GM19025 (cell line): ENCODE measurements around the gene CHRNB2.

ENCODE experiments used
- ATAC-seq: cut with Tn5 transposase; IDR thresholded peaks from one replicate; pipeline ENCODE4 v1.9.1; 2021; ENCODE audit warnings: mild to moderate bottlenecking, low read depth, moderate library complexity; ENCODE audit not compliant: unreplicated experiment

CHRNB2 gene

DNA sequence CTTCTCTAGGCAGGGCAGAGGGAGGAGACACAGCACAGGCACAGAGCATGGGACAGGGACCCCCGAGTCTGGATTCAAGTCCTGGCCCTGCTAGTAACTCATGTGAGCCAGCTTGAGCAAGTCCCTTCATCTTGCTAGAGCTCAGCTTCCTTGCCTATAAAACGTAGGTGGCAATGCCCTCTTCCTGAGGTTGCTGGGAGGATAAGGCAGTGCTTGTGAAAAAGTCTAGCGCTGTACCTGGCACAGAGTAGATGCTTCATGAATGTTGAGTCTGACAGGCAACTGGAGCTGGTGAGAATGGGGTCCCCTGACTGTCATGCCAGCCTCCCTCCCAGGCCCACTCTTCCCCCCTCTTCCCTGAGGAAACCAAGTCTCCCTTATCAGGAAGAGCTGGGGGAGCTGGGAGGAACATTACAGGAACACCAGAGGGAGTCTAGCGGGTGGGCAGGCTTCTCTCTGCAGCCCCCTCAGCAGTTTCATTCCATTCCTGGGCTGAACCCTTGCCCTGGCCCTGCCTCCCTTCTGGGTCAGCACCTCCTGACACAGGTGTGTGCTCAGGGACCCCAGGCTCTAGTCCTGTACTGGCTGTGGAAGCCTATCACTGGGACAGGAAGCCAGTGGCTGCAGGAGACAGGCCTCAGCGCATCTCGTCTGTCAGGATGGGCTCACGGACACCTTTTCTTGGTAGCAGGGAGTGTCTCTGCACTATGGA is 9.9 kb downstream of the CHRNB2 start:
- no peak for ATAC-seq

DNA sequence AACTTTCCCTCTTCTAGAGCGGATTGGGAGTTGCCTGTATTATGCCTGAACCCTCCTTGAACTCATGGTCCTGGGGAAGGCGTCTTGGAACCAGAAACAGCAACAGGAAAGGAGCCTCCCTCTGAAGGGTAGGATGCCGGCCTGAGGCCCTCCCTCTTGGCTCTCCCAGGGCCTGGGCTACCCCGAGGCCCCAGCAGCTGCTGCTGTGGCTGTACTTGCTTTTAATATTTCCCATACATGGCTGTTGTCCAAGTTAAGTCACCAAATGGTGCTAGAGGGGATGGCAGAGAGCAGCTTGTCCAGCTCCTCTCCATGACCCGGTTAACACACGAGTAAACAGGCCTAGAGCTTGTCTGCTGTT is 10.5 kb downstream of the CHRNB2 start:
- no peak for ATAC-seq

DNA sequence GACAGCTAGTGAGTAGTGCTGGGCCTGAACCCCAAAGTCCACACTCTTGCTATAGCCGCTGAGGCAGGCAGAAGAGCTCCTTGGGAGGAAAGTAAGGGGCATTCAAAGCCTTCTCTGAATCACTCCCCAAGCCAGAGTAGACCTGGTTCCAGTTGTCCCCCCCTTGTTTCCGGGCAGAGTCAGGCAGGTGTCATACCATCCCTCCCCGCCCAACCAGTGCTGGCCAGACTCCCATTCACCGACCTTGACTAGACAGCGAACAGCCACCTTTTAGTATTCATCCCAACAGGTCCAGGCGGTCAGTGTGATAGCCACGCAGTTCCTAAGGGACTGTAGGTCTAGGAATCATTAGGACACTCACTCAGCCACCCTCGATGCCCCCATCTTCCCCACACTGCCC is 11.8 kb downstream of the CHRNB2 start:
- no peak for ATAC-seq

DNA sequence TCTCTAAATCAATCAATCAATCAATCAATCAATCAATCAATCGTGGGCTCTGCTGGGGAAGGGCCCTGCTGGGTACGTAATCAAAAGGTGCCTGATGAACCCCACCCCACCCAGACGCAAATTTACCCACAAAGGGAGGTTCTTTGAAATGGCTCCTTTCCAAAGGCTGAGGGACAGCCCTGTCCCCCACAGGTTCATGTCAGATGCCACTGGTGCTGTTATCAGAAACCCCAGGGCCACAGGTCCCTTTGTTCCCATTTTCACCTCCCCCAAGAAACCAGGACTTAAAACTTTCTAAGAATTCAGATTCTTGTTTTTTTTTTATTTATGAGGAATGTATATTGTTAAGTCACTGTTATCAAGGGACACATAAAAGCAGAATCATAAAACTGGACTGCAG is 14.2 kb downstream of the CHRNB2 start:
- ATAC-seq: no peak

DNA sequence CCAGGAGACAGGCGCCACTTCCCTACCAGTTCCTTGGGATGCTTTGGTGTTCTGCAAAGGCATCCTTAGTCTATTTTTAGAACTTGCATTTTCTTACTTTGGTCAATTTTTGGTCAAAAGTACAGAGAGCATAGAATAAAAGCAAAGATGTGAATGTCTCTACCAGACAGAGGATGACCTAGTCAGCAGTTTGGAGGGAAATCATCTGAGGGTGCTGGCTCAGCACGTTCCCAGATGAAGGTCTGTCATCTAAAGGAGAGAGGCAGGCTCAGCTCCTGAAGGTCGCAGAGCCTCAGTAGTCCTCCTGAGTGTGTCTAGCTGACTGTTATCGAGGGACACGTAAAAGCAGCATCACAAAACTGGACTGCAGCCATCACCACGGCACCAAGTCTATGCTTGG is 15.3 kb downstream of the CHRNB2 start:
- no peak for ATAC-seq

DNA sequence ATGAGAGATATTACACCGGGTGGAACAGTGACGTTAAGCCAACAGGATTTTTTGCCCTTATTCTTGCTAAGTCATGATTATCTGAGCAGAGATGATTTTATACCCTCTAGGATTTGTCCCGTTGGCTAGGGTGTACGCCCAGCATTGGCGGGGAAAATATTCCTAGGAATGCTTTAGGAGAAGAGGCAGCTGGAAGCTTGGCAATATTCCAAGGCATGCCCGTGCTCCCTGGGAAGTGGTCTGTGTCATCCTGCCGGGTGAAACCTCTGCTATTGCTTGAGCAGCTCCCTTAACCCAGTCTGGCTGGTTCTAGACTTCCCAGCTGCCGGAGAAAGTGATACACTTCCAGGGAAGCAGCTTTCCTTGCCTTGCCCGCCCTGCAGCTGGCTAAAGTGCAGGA is 16.2 kb downstream of the CHRNB2 start:
- no peak for ATAC-seq

DNA sequence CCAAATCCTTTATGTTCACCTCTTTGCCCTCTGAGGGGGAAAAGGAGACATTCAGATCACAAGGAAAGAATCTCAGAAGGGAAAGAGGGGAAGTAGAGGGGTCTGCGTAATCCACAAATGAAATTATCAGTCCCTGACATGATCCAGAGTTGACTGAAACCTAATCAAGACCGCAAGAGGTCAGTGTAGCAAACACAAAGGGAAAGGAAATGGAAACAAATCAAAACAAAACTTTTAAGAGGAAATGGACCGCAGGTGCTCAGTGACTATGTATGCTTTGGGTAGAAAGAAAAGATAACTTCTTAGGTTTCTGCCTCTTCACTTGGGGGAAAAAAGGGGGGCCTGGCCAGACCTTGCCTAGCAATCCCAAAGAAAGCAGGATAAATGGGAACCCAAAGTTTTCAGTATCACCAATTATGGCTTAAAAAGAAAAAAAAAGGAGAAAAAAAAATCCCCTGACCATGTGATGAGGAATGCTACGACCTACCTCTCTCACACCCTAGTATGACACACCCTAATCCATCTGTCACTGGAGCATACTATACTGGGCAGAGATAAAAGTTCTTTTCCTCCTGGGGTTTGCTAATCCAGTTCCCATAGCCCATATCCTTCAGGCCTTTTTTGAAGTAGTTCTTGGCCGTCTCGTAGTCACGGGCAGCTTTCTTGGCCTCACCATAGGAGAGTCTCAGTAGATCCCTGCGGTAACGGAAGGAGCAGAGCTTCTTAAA is 16.9 kb downstream of the CHRNB2 start:
- no peak for ATAC-seq

DNA sequence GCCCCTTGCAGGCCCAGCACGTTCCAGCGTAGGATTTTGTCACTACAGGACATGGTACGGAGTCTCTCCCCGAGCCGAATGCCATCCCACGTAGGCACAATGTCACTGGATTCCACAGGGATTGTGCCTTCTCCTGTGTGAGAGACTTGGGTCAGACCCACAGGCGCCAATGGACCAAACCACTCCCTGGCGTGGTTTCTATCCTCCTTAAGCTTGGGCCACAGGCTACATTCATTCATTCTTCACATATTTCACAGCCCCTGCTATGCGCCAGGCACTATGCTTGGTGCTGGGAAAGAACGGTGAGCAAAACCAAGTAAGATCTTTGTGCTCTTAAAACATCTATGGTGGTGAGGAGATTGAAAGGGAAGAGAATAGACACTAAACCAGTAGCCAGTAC is 18.7 kb downstream of the CHRNB2 start:
- ATAC-seq: no peak

DNA sequence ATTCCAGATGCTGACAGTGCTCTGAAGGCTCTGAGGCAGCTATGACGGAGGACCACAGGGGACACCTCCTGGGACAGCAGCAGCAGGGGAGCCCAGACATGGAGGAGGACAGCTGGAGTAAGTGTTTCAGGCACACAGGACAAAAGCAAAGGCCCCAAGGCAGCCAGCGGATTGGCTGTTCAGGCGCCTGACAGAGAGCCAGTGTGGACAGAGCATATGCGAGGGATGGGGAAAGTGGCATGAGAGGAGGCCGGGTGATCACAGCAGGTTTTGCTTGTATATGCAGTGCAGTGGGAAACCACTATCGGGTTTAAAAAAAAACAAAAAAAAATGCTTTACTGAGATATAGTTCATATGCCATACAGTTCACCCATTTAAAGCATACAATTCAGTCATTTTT is 19.1 kb downstream of the CHRNB2 start:
- ATAC-seq: no peak

DNA sequence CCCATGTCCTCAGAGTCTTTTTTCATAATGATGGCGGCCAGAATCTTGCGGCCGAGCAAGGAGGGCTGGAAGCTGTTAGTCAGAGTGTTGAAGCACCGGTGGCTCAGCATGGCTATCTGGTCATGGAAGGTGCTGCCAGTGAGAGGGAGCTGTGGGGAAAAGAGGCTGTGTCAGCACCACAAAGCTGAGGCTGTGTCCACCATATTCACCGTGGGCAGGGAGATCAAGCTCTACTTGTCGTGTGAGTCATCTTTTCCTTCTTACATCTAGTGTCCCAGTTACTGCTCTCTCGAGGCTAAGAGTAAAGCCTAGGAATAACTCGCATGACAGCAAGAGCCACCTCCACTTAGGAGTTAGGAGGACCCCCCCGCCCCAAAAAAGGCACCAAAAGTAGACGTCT is 22.2 kb downstream of the CHRNB2 start:
- ATAC-seq: no peak

DNA sequence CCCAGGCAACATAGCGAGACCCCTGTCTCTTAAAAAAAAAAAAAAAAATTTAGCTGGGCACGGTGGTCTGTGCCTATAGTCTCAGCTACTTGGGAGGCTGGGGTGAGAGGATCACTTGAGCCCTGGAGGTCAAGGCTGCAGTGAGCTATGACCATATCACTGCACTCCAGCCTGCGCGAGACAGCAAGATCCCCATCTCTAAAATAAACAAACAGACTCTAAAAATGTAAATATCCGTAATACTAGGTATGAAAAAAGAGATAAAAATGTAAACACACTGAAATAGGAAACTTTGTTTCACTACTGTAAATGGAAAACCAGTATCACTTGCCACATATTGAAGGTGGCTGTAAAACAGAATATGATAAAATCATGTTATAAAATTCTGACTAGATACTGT is 23.2 kb downstream of the CHRNB2 start:
- ATAC-seq: no peak

DNA sequence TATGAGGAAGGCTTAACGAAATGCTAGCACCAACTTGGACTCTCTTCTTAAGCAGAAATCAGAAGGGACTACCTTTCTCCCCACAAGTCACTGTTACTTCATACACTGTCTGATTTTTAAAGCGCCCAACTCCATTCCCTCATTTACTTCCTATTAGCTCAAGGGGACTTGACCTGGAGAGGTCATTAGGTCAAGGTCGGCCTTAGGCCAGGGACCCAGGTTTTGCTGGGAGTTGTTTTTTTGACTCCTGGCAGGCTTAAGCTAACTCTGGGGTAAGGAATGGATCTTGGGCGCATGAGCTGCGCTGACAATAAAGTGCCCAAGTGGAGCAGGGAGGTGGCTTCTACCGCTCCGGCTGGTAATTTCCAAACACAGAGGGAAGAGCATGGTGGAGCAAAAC is 23.6 kb downstream of the CHRNB2 start:
- ATAC-seq: no peak

DNA sequence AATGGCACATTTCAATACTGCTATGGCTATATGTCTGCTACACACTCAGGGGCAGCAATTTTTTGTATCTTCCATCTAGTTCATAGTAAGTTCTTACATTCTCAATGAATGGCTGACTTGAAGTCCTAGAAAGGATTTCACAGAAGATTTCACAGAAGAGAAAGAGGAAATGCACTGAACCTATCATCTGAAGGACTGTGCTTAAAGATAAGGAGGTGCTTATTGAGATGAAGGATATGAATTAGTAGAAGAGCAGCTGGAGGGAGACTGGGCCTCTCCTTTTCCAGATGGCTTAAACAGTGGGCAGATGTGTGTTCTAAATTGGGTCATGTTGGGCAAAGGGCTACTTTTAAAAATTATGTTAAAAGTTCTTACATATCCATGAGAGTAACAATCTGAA is 25.8 kb downstream of the CHRNB2 start:
- ATAC-seq: no peak

DNA sequence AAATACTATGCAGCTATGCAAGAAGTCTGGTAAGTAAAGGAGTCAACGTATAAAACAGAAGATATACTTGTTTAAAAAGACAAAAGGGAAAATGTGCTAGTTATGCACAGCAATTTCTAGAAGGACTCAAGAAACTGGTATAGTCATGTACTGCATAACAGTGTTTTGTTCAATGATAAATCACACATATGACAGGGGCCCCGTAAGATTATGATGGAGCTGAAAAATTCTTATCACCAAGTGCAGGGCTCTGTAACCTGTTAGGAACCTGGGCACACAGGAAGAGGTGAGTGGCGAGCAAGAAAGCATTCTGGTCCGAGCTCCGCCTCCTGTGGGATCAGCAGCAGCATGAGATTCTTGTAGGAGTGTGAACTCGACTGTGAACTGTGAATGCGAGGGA is 27.2 kb downstream of the CHRNB2 start:
- no peak for ATAC-seq

DNA sequence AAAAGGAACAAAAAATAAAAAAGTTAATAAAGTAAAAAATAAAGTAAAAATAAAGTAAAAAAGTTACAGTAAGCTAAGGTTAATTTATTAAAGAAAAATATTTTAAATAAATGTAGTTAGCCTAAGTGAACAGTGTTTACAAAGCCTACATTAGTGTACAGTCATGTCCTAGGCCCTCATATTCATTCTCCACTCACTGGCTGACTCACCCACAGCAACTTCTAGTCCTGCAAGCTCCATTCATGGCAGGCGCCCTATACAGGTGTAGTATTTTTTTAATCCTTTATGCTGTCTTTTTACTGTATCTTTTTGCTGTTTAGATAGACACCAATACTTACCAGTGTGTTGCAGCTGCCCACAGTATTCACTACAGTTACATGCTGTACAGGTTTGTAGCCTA is 28.0 kb downstream of the CHRNB2 start:
- no peak for ATAC-seq

DNA sequence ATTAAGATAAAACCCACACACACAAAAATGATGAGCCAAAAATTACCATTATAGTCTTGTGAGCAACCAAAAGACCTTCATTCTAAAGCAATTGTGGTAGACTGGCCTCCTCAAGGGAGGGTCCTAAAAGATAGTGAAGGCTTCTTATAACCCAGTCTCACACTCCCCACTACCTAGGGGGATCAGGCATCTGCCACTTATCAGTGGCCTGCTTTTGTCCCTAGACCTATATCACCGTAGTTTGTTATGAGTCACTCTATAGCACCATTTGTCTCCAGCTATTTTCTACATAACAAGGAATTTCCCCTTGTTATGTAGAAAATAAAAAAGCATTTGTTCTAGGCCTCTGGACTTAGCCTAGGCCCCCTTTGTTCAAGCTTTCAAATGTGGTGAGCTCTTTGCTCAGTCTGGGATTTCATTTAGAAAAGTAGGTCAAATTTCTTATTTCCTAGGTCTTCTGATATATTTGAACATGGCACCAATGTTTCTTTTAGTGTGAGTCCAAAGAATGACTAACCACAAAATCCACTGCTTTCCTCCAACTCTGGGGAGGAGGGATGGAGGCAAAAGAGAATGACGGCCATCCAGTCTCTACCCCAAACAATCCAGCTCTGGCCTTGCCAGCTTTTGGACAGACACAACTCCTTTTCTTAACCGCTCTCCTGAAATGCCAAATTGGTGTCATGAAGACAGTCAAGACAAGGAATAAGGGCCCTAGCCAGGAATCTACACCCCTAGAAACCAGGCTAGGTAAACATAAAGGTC is 31.5 kb downstream of the CHRNB2 start:
- no peak for ATAC-seq

DNA sequence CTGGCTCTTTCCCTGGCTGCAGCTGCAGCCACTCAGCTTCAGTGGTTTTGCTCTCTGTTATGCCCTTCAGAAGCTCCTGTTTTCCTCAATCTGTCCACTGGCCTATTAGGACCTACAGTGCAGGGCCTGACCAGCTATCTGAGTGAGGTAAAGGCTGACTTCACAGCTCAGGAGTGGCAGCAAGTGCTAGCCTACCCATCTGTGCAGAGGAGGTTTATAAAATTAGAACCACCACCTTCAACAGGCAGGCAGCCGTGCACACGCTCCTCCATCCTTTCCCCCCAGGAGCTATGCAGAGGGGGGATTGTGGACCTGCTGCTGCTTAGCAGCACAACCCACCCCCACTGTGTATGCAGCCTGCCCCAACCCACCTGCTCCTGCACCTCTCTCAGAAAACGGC is 32.1 kb downstream of the CHRNB2 start:
- no peak for ATAC-seq

DNA sequence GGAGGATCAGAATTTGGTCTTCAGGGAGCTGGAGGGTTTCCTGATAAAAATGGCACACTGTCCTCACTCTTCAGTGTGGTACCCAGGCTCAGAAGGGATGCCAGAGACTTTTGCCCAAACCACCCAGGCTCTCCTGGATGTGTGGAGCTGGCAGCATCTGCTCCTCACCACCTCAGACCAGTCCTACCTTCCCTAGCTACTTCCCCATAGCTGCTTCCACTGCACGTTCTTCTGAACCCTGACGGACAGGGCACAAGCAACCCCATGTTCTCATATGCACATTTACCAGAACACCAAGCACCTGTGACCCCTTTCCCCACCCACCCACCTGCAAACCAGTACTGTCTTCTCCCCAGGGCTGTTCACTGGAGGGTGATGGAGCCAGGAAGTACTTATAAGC is 35.7 kb downstream of the CHRNB2 start:
- no peak for ATAC-seq

DNA sequence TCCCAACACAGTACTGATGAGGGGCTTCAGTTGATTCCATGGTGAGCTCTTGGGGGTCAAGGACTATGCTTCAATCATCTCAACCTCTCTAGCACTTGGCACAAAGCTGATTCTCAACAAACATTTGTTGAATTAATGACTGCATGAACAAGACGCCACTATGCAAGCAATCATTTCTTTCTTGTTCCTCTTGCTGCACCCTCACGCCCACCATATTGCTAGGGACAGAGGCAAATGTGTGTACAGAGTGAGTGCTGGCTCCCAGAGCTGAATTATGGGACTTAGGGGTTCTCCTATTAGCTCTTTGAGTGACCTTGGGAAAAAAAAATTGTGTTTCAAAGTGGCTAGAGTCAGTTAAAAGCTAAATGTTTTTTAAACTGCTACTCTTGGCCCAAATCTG is 38.0 kb downstream of the CHRNB2 start:
- ATAC-seq: no peak

DNA sequence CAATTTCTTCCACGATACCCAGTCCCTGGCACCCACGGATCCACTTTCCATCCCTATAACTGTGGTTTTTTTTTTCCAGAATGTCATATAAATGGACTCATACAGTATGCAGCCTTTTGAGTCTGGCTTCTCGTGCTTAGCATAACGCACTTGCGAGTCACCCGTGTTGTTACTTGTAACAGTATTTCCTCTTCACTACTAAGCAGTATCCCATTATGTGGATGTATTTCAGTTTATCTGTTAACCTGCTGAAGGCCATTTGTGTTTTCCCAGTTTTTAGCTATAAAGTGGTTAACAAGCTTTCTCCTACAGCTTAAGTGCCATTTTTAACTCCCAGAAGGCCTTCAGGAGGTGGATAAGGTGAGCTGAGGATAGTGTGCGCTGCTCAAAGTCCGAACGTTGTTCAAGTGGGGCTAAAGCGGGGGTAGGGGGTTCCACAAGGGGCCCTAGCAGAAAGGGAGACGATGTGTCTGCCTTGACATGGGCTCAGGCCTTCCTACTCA is 39.6 kb downstream of the CHRNB2 start:
- ATAC-seq: no peak

DNA sequence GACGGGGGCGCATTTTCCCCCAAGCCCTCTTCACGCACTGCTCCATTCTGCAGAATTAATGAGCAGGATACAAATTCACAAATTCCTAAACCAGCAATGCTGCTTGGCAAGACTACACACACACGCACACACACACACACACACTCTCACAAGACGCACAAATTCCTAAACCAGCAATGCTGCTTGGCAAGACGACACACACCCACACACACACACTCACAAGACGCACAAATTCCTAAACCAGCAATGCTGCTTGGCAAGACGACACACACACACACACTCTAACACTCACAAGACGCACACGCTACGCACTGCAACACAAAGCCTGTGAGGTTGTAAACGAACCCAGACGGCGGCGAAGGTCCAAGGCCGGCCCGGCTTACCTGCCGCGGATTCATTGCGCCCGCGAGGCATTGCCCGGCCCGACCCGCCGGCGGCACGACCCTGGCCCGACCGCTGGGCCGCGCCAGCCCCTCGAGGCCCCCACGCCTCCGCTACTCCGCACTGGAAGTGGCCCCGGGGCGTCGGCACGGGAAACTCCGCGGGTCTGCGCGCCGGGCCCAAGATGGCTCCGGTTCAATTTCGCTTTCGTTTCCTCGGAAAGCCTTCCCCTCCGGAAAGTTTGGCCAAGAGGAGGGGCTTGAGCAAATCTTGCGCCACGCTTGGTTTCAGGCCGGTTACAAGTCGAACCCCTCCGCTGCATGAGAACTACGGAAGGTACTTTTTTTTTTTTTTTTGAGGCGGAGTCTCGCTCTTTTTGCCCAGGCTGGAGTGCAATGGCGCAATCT is 40.2 kb downstream of the CHRNB2 start, which contains the start of gene ADAR:
Gene ADAR, minus strand, starts transcription at position 578 of the 788 bp plus-strand sequence. Its CDS starts 180 bp downstream, at position 398.
- ATAC-seq: peak; percentile 56
